IPS-18c (cell line): Measurements from ENCODE around the gene CCDC102A.

Experiments used
- H3K4me3 ChIP-seq: 2 replicates; pipeline ENCODE4 v1.7.0; 2013; ENCODE audit warnings: low read depth, mild to moderate bottlenecking, low read length, moderate library complexity; ENCODE audit not compliant: insufficient read depth
- H3K9me3 ChIP-seq: one replicate; pipeline ENCODE4 v1.6.1; 2013; ENCODE audit warnings: mild to moderate bottlenecking, low read length, moderate library complexity; ENCODE audit not compliant: control insufficient read depth, insufficient read depth

Gene CCDC102A

GRCh38 chr16:57479205-57479975, 57.0 kb downstream of the CCDC102A start:
- Histone ChIP-seq H3K9me3 (no peaks in the 10 kb centered on the region), H3K4me3 (peak overlapping the region; percentile 43)

- no peaks in the 10 kb centered on the region for H3K9me3 ChIP-seq
Observed at GRCh38 chr16:57478396-57479204, 57.8 kb downstream of the CCDC102A start.

GRCh38 chr16:57477531-57478202, 58.7 kb downstream of the CCDC102A start:
- H3K9me3 ChIP-seq, result no peaks in the 10 kb centered on the region
- H3K4me3 ChIP-seq, result no peak overlapping the region

More at GRCh38 chr16:57478396-57479204, 57.8 kb downstream of the CCDC102A start:
- H3K4me3 ChIP-seq, result peak overlapping the region; percentile 43; the same call in 1 of the 2 replicates

GRCh38 chr16:57476546-57477410, 59.6 kb downstream of the CCDC102A start:
- Histone ChIP-seq H3K4me3 (peak overlapping the region; percentile 9; the same call in 1 of the 2 replicates), H3K9me3 (no peaks in the 10 kb centered on the region)

- H3K4me3 ChIP-seq, result peak overlapping the region; percentile 15
- H3K9me3 ChIP-seq, result no peaks in the 10 kb centered on the region
Observed at GRCh38 chr16:57475711-57476339, 60.5 kb downstream of the CCDC102A start.

GRCh38 chr16:57474671-57475661, 61.4 kb downstream of the CCDC102A start:
- H3K4me3 ChIP-seq, result peak overlapping the region; percentile 20
- H3K9me3 ChIP-seq, result no peaks in the 10 kb centered on the region

GRCh38 chr16:57473906-57474305, 62.5 kb downstream of the CCDC102A start:
- H3K4me3 ChIP-seq, result no peak overlapping the region
- H3K9me3 ChIP-seq, result no peaks in the 10 kb centered on the region

- Histone ChIP-seq H3K4me3 (no peak overlapping the region), H3K9me3 (no peaks in the 10 kb centered on the region)
Observed at GRCh38 chr16:57473176-57473840, 63.1 kb downstream of the CCDC102A start.

GRCh38 chr16:57472665-57473060, 63.7 kb downstream of the CCDC102A start:
- no peaks in the 10 kb centered on the region for H3K9me3 ChIP-seq

GRCh38 chr16:57471852-57472664, 64.3 kb downstream of the CCDC102A start:
- H3K4me3 ChIP-seq, result no peak overlapping the region
- H3K9me3 ChIP-seq, result no peaks in the 10 kb centered on the region

More at GRCh38 chr16:57472665-57473060, 63.7 kb downstream of the CCDC102A start:
- no peak overlapping the region for H3K4me3 ChIP-seq

- no peak overlapping the region for H3K4me3 ChIP-seq
Observed at GRCh38 chr16:57471209-57471608, 65.2 kb downstream of the CCDC102A start.

GRCh38 chr16:57470711-57471110, 65.7 kb downstream of the CCDC102A start:
- no peaks in the 10 kb centered on the region for H3K9me3 ChIP-seq
- no peak overlapping the region for H3K4me3 ChIP-seq

More at GRCh38 chr16:57471209-57471608, 65.2 kb downstream of the CCDC102A start:
- H3K9me3 ChIP-seq, result no peaks in the 10 kb centered on the region

- no peak overlapping the region for H3K4me3 ChIP-seq
- no peaks in the 10 kb centered on the region for H3K9me3 ChIP-seq
Observed at GRCh38 chr16:57469917-57470470, 66.4 kb downstream of the CCDC102A start.

GRCh38 chr16:57469046-57469445, 67.3 kb downstream of the CCDC102A start:
- H3K9me3 ChIP-seq, result no peaks in the 10 kb centered on the region

More at GRCh38 chr16:57469046-57469445, 67.3 kb downstream of the CCDC102A start:
- no peak overlapping the region for H3K4me3 ChIP-seq
